ENCODE data around the gene SYNGR3. TPM values are rescaled to one million over a fixed set of nuclear protein-coding genes. Genes with fewer than 3 reads are reported as not detected.

SYNGR3 gene
- total RNA-seq, 1 donor from 2014 or later = 0.91 TPM

DNA sequence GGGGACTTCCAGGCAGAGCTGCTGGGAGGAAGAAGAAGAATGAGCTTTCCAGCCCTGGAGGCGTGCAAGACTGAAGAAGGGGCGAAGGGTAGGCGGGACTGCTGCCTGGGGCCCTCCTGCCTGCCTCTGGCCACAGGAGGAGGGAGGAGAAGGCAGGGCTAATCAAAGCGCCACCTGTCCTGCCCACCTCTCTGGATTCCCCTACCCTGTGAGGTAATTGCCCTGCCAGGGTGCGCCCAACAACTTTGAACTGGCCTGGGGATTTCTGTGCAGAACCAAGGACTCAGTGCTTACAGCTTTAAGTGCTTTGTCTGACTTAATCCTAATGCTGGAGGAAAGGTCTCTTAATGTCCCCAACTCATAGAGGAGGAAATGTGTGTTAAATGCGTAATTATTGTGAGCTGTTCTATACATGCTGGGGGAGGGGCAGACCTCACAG lies 8.4 kb upstream of the SYNGR3 start, which contains the start of gene NOXO1:
TSS of gene NOXO1 (minus strand) at position 72 of the 439 bp plus-strand sequence. CDS start 290 bp downstream, outside the sequence.
- no peak within 1 kb of the TSS for H3K27ac Mint-ChIP-seq (ENCODE audit: unreplicated experiment)
- H3K27me3 Mint-ChIP-seq (ENCODE audit: unreplicated experiment) = peaks cover 9% of the 10 kb centered on the region
- peaks cover 3% of the 10 kb centered on the region for H3K36me3 Mint-ChIP-seq (ENCODE audit: unreplicated experiment)
- H3K4me1 Mint-ChIP-seq (ENCODE audit: unreplicated experiment) = peaks cover 11% of the 10 kb centered on the region
- H3K4me3 Mint-ChIP-seq (ENCODE audit: unreplicated experiment) = no peak within 1 kb of the TSS
- DNase-seq (ENCODE audit: extremely low spot score, unreplicated experiment) = no peak
- H3K9me3 Mint-ChIP-seq (ENCODE audit: unreplicated experiment) = no peaks in the 10 kb centered on the region
- TF ChIP-seq, protein P1, sequence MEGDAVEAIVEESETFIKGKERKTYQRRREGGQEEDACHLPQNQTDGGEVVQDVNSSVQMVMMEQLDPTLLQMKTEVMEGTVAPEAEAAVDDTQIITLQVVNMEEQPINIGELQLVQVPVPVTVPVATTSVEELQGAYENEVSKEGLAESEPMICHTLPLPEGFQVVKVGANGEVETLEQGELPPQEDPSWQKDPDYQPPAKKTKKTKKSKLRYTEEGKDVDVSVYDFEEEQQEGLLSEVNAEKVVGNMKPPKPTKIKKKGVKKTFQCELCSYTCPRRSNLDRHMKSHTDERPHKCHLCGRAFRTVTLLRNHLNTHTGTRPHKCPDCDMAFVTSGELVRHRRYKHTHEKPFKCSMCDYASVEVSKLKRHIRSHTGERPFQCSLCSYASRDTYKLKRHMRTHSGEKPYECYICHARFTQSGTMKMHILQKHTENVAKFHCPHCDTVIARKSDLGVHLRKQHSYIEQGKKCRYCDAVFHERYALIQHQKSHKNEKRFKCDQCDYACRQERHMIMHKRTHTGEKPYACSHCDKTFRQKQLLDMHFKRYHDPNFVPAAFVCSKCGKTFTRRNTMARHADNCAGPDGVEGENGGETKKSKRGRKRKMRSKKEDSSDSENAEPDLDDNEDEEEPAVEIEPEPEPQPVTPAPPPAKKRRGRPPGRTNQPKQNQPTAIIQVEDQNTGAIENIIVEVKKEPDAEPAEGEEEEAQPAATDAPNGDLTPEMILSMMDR (IDR thresholded peaks at IDR 0.05) = no peak

DNA sequence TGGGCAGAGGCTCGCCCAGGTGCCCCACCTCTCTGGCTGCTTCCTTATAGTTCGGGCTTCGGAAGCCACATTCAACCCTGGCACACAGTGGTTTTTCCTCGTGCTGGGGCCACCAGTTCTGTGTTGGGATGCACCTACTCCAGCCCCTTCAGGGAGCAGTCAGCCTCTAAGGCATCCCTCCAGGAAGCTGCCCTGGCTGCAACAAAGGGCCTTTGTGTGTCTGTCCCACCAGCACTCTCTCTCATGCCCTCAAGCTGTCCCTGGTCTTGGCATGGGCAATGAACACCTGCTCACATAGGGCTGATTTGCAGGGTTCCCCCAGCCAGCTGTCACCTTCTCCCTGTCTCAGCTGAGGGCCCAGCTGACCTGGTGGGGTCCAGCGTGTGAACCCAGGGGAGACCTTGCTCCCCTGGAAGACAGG lies 7.7 kb upstream of the SYNGR3 start:
- no peak for DNase-seq (ENCODE audit: extremely low spot score, unreplicated experiment)
- Mint-ChIP-seq H3K36me3 (ENCODE audit: unreplicated experiment) (peaks cover 9% of the 10 kb centered on the region), H3K27ac (ENCODE audit: unreplicated experiment) (no peak overlapping the region), H3K27me3 (ENCODE audit: unreplicated experiment) (peaks cover 9% of the 10 kb centered on the region), H3K9me3 (ENCODE audit: unreplicated experiment) (no peaks in the 10 kb centered on the region), H3K4me1 (ENCODE audit: unreplicated experiment) (peaks cover 11% of the 10 kb centered on the region), H3K4me3 (ENCODE audit: unreplicated experiment) (no peak overlapping the region)
- TF ChIP-seq, protein P1 (IDR thresholded peaks at IDR 0.05) = no peak

DNA sequence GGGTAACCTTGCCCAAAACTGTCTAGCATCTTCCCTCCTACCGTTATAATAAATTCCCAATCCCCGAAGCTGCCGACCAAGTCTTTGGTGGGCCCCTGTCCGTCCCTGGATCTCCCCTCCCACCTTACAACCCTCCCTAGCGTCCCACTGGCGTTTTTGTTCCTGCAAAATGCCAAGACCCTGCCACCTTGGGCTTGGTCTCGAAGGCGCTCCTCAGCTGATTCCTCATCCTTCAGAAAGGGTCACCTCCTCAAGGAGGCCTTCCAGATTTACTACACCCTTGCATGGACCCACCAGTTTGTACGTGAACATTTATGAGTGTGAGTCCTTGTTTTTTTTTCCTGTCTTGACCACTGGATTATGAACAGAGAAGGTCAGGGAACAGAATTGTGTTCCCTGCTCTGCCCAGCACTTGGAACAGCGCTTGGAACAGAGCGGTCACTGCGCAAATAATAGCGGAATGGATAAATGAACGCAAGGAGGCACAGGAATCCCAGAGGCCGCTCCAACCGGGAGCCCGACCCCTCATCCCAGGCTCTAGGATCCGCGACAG lies 6.7 kb upstream of the SYNGR3 start:
- H3K4me3 Mint-ChIP-seq (ENCODE audit: unreplicated experiment) = peak overlapping the region; percentile 71
- H3K27ac Mint-ChIP-seq (ENCODE audit: unreplicated experiment) = no peak overlapping the region
- H3K36me3 Mint-ChIP-seq (ENCODE audit: unreplicated experiment) = peaks cover 9% of the 10 kb centered on the region
- peaks cover 11% of the 10 kb centered on the region for H3K4me1 Mint-ChIP-seq (ENCODE audit: unreplicated experiment)
- DNase-seq (ENCODE audit: extremely low spot score, unreplicated experiment) = no peak
- TF ChIP-seq, protein P1 (IDR thresholded peaks at IDR 0.05) = no peak
- H3K27me3 Mint-ChIP-seq (ENCODE audit: unreplicated experiment) = peaks cover 9% of the 10 kb centered on the region
- no peaks in the 10 kb centered on the region for H3K9me3 Mint-ChIP-seq (ENCODE audit: unreplicated experiment)

DNA sequence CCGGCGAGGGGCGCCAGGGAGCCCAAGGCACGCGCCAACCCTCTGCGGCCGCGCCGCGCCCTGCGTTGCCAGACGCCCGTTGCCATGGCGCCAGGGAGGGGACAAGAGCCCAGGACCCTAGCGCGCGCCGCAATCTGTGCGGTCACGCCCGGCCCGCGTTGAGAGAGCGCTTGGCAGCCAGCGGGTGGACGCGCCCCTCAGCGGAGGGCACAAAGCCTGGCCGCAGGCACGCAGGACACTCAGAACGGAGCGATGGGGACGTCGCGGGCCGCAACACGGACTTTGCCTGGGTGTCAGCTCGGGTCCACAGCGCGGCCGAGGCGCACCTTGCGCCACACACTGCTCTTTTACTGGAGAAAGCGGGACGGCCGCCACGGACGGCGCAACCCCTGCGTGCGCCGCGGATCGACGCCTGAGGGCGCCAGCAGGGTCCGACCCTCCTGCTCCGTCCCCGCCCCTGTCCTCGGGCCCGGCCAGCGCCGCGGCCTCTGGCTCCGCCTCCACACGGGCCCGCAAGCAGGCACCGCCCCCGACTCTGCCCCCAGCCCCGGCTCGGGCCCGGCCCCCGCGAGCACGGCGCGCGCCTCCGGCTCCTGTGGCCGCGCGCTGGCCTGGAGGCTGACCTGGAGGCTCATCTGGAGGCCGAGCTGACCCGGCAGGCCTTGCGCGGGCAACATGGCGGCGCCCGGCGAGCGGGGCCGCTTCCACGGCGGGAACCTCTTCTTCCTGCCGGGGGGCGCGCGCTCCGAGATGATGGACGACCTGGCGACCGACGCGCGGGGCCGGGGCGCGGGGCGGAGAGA lies 6.0 kb upstream of the SYNGR3 start, which contains the start of gene GFER:
TSS of gene GFER (plus strand) at position 650 of the 803 bp plus-strand sequence. CDS start at position 676, 26 bp downstream.
- TF ChIP-seq, protein P1 (IDR thresholded peaks at IDR 0.05) = peak; percentile 53
- Mint-ChIP-seq H3K9me3 (ENCODE audit: unreplicated experiment) (no peaks in the 10 kb centered on the region), H3K27me3 (ENCODE audit: unreplicated experiment) (peaks cover 12% of the 10 kb centered on the region), H3K27ac (ENCODE audit: unreplicated experiment) (peak within 1 kb of the TSS; percentile 78), H3K4me1 (ENCODE audit: unreplicated experiment) (peaks cover 11% of the 10 kb centered on the region), H3K4me3 (ENCODE audit: unreplicated experiment) (peak within 1 kb of the TSS; percentile 80), H3K36me3 (ENCODE audit: unreplicated experiment) (peaks cover 9% of the 10 kb centered on the region)
- peak; percentile 97 for DNase-seq (ENCODE audit: extremely low spot score, unreplicated experiment)

Data from osteocyte (in vitro differentiated cells).